ENCODE data around the gene ZSCAN21.

ZSCAN21 gene

GRCh38 chr7:100107125-100107737 lies 57.7 kb downstream of the ZSCAN21 start:
- H3K36me3 Mint-ChIP-seq, result peaks cover 21% of the 10 kb centered on the region
- no peak overlapping the region for H3K27ac Mint-ChIP-seq
- ATAC-seq (ENCODE audit: low read depth) (no peak), DNase-seq (ENCODE audit: low spot score in 2 of 2) (no peak)
- no peak overlapping the region for H3K4me3 Mint-ChIP-seq
- no peaks in the 10 kb centered on the region for H3K9me3 Mint-ChIP-seq
- peaks cover 8% of the 10 kb centered on the region for H3K4me1 Mint-ChIP-seq
- H3K27me3 Mint-ChIP-seq, result no peaks in the 10 kb centered on the region

GRCh38 chr7:100107890-100108289 lies 58.3 kb downstream of the ZSCAN21 start:
- no peak for ATAC-seq (ENCODE audit: low read depth)
- no peak overlapping the region for H3K27ac Mint-ChIP-seq
- peaks cover 23% of the 10 kb centered on the region for H3K36me3 Mint-ChIP-seq
- no peak for DNase-seq (ENCODE audit: low spot score in 2 of 2)
- H3K4me1 Mint-ChIP-seq, result peaks cover 4% of the 10 kb centered on the region
- no peaks in the 10 kb centered on the region for H3K27me3 Mint-ChIP-seq
- no peak overlapping the region for H3K4me3 Mint-ChIP-seq
- no peaks in the 10 kb centered on the region for H3K9me3 Mint-ChIP-seq

GRCh38 chr7:100109521-100110163 lies 60.1 kb downstream of the ZSCAN21 start:
- H3K27ac Mint-ChIP-seq, result no peak overlapping the region
- DNase-seq (ENCODE audit: low spot score in 2 of 2) (no peak), ATAC-seq (ENCODE audit: low read depth) (no peak)
- H3K9me3 Mint-ChIP-seq, result no peaks in the 10 kb centered on the region
- H3K36me3 Mint-ChIP-seq, result peaks cover 21% of the 10 kb centered on the region
- H3K4me1 Mint-ChIP-seq, result no peaks in the 10 kb centered on the region
- H3K27me3 Mint-ChIP-seq, result no peaks in the 10 kb centered on the region
- H3K4me3 Mint-ChIP-seq, result no peak overlapping the region

GRCh38 chr7:100111156-100111555 lies 61.6 kb downstream of the ZSCAN21 start:
- Mint-ChIP-seq H3K4me3 (no peak overlapping the region), H3K36me3 (peaks cover 22% of the 10 kb centered on the region), H3K9me3 (no peaks in the 10 kb centered on the region), H3K27ac (no peak overlapping the region), H3K27me3 (no peaks in the 10 kb centered on the region), H3K4me1 (peaks cover 2% of the 10 kb centered on the region)
- no peak for ATAC-seq (ENCODE audit: low read depth)
- DNase-seq (ENCODE audit: low spot score in 2 of 2), result no peak

- Mint-ChIP-seq H3K36me3 (peaks cover 22% of the 10 kb centered on the region), H3K4me1 (peaks cover 2% of the 10 kb centered on the region), H3K4me3 (no peak overlapping the region), H3K27ac (no peak overlapping the region), H3K27me3 (no peaks in the 10 kb centered on the region), H3K9me3 (no peaks in the 10 kb centered on the region)
- DNase-seq (ENCODE audit: low spot score in 2 of 2), result no peak
- ATAC-seq (ENCODE audit: low read depth), result no peak
These were observed 62.3 kb downstream of the ZSCAN21 start for GRCh38 chr7:100111914-100112313.
